Measurements from ENCODE around the gene RAP1GAP2. TPM values are rescaled to one million over a fixed set of nuclear protein-coding genes. Genes with fewer than 3 reads are reported as not detected.
"Not testable (repeated sequence)": the region's sequence is repeated elsewhere in the genome, so short reads cannot be mapped to it uniquely, and the experiment has no call there.

Gene RAP1GAP2
- total RNA-seq, 2 experiments from 2014 or later, result 0.64 to 0.86 TPM

DNA sequence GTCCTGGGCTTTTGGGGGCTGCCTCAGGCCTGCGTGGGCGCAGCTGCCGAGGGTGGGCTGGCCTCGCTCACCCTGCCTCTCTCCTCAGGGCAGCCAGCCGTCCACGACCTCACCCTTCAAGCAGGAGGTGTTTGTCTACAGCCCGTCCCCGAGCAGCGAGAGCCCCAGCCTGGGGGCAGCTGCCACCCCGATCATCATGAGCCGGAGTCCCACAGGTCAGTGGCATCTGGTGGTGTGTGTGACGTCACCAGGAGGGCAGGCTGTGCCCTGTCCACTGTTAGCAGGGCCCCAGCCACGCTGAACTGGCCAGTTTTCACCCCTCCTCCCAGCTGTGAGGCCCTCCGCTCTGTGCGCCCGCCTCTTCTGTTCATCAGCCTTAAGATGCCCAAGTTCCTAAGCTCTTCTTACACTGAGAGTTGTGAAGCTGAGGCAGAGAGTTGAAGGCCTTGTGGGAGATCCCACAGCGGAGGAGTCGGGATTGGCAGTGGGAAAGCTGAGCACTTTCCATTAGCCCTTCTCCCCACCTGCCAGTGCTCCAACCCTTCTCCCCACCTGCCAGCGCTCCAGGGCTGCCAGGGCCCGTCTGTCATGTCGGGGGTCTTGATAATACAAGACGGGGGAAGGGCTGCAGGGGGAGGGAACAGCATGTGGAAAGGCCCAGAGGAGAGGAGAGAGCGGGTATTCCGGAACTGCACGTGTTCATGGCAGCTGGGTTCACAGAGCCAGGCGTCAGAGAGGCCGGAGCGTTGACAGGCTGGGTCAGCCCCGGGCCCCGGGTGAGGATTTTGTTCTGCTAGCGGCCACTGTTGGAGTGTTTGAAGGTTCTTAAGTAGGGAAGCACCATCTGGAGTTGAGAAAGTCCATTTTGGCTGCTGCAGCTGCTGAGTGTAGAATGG, 230.9 kb downstream of the RAP1GAP2 start:
- Mint-ChIP-seq H3K36me3 (ENCODE audit: low read depth) (peaks cover 22% of the 10 kb centered on the region), H3K27ac (no peak overlapping the region), H3K4me1 (no peaks in the 10 kb centered on the region), H3K4me3 (no peak overlapping the region), H3K9me3 (ENCODE audit: low read depth) (peaks cover 13% of the 10 kb centered on the region), H3K27me3 (no peaks in the 10 kb centered on the region)
- intact Hi-C loops (cut with DNase I, micrococcal nuclease), result no loop called here
- CTCF ChIA-PET, result no interaction called here
- POLR2A ChIA-PET, result no interaction called here
- DNase-seq (no peak), ATAC-seq (no peak)

DNA sequence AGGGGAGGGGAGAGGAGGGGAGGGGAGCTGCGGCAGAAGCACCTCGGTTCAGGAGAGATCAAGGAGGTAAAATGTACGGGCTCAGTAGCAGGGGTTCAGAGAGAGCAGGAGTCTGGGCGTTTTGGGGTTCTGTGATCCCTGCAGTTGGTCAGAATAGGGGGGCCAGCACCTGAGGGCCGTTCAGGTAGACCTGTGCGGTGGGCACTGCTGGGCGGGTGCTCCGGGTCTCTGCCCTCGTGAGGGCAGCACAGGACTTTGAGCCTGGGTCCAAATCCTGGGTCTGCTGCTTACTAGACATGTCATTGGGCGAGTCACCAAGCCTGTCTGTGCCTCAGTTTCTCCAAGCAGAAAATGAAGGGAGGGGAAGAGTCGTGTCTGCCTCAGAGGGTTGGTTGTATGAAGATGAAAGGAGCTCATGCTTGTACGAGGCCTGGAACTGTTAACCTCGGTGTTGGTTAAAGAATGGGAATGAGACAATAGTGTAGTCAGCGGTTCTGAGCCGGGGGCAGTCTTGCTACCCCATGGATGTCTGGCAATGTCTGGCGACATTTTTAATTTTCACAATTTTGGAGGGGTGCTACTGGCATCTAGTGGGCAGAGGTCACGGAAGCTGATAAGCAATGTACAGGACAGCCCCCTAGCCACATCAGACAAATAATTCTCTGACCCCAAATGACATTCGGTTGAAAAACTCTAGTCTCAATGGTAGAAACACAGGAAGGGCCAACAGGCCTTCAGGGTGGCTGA, 231.7 kb downstream of the RAP1GAP2 start:
- DNase-seq, result no peak
- Mint-ChIP-seq H3K4me3 (no peak overlapping the region), H3K4me1 (no peaks in the 10 kb centered on the region), H3K27me3 (no peaks in the 10 kb centered on the region), H3K27ac (no peak overlapping the region), H3K36me3 (ENCODE audit: low read depth) (peaks cover 14% of the 10 kb centered on the region), H3K9me3 (ENCODE audit: low read depth) (peaks cover 7% of the 10 kb centered on the region)
- ChIA-PET POLR2A (no interaction called here), CTCF (no interaction called here)
- ATAC-seq, result no peak
- intact Hi-C loops (cut with DNase I, micrococcal nuclease), result no loop called here

GRCh38 chr17:3029213-3029913, 233.1 kb downstream of the RAP1GAP2 start:
- H3K36me3 Mint-ChIP-seq (ENCODE audit: low read depth), result peaks cover 4% of the 10 kb centered on the region
- no peaks in the 10 kb centered on the region for H3K9me3 Mint-ChIP-seq (ENCODE audit: low read depth)
- H3K27me3 Mint-ChIP-seq, result no peaks in the 10 kb centered on the region
- ATAC-seq (no peak), DNase-seq (no peak)
- ChIA-PET CTCF (no interaction called here), POLR2A (no interaction called here)
- no peak overlapping the region for H3K4me3 Mint-ChIP-seq
- H3K27ac Mint-ChIP-seq, result no peak overlapping the region
- no peaks in the 10 kb centered on the region for H3K4me1 Mint-ChIP-seq
- intact Hi-C loops (cut with DNase I, micrococcal nuclease), result no loop called here

- ChIA-PET CTCF (no interaction called here), POLR2A (no interaction called here)
- Mint-ChIP-seq H3K27me3 (no peaks in the 10 kb centered on the region), H3K4me3 (no peak overlapping the region), H3K9me3 (ENCODE audit: low read depth) (no peaks in the 10 kb centered on the region), H3K27ac (no peak overlapping the region), H3K36me3 (ENCODE audit: low read depth) (peaks cover 4% of the 10 kb centered on the region), H3K4me1 (no peaks in the 10 kb centered on the region)
- ATAC-seq (no peak), DNase-seq (no peak)
- intact Hi-C loops (cut with DNase I, micrococcal nuclease), result no loop called here
Measured at GRCh38 chr17:3030096-3030495, 233.9 kb downstream of the RAP1GAP2 start.

GRCh38 chr17:3030852-3031470, 234.7 kb downstream of the RAP1GAP2 start:
- ATAC-seq; DNase-seq; POLR2A ChIA-PET; H3K4me1 Mint-ChIP-seq; H3K27me3 Mint-ChIP-seq; H3K9me3 Mint-ChIP-seq (ENCODE audit: low read depth); H3K36me3 Mint-ChIP-seq (ENCODE audit: low read depth); H3K4me3 Mint-ChIP-seq; H3K27ac Mint-ChIP-seq; intact Hi-C loops (cut with DNase I, micrococcal nuclease): not testable (repeated sequence)
- CTCF ChIA-PET, result interaction anchor here (1.3 kb wide), 1 partner anchor 12 kb away, joined by 6 read pairs; no protein-coding TSS in a partner anchor

- ChIA-PET CTCF (interaction anchor here (0.5 to 1.3 kb wide), 2 partner anchors 11 to 187 kb away, joined by 3 to 6 read pairs; no protein-coding TSS in a partner anchor), POLR2A (no interaction called here)
- no peaks in the 10 kb centered on the region for H3K27me3 Mint-ChIP-seq
- ATAC-seq (no peak), DNase-seq (no peak)
- H3K4me3 Mint-ChIP-seq, result no peak overlapping the region
- H3K4me1 Mint-ChIP-seq, result no peaks in the 10 kb centered on the region
- no peaks in the 10 kb centered on the region for H3K9me3 Mint-ChIP-seq (ENCODE audit: low read depth)
- H3K27ac Mint-ChIP-seq, result no peak overlapping the region
- intact Hi-C loops (cut with DNase I, micrococcal nuclease), result no loop called here
- peaks cover 3% of the 10 kb centered on the region for H3K36me3 Mint-ChIP-seq (ENCODE audit: low read depth)
Measured at GRCh38 chr17:3032258-3033247, 236.3 kb downstream of the RAP1GAP2 start.

- no peaks in the 10 kb centered on the region for H3K4me1 Mint-ChIP-seq
- ChIA-PET CTCF (no interaction called here), POLR2A (no interaction called here)
- ATAC-seq (no peak), DNase-seq (no peak)
- no peaks in the 10 kb centered on the region for H3K27me3 Mint-ChIP-seq
- H3K27ac Mint-ChIP-seq, result no peak overlapping the region
- no peak overlapping the region for H3K4me3 Mint-ChIP-seq
- intact Hi-C loops (cut with DNase I, micrococcal nuclease), result no loop called here
- H3K36me3 Mint-ChIP-seq (ENCODE audit: low read depth), result peaks cover 3% of the 10 kb centered on the region
- no peaks in the 10 kb centered on the region for H3K9me3 Mint-ChIP-seq (ENCODE audit: low read depth)
Measured at GRCh38 chr17:3033248-3033640, 237.0 kb downstream of the RAP1GAP2 start.

- ChIA-PET CTCF (no interaction called here), POLR2A (no interaction called here)
- peaks cover 1% of the 10 kb centered on the region for H3K4me1 Mint-ChIP-seq
- peaks cover 3% of the 10 kb centered on the region for H3K36me3 Mint-ChIP-seq (ENCODE audit: low read depth)
- no peak overlapping the region for H3K27ac Mint-ChIP-seq
- ATAC-seq (no peak), DNase-seq (no peak)
- H3K4me3 Mint-ChIP-seq, result no peak overlapping the region
- intact Hi-C loops (cut with DNase I, micrococcal nuclease), result no loop called here
- H3K27me3 Mint-ChIP-seq, result no peaks in the 10 kb centered on the region
- H3K9me3 Mint-ChIP-seq (ENCODE audit: low read depth), result no peaks in the 10 kb centered on the region
Measured at GRCh38 chr17:3033741-3034577, 237.7 kb downstream of the RAP1GAP2 start.

DNA sequence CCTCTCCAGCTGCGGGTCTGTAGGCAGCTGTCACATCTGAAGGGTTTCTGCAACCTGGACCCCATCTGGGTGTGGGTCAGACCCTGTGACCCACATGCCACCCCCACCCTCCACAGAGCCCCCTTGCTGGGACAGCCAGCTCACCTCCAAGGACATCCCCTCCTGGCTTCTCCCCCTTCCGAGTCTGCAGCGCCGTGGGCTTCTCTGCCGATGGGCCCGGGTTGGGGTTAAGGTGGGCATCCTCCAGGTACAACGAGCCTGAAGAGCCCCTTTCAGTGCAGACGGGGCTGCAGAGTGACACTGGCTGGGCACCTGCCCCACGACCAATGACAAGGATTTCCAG, 238.3 kb downstream of the RAP1GAP2 start:
- Mint-ChIP-seq H3K4me1 (peaks cover 4% of the 10 kb centered on the region), H3K36me3 (ENCODE audit: low read depth) (no peaks in the 10 kb centered on the region), H3K27me3 (no peaks in the 10 kb centered on the region), H3K9me3 (ENCODE audit: low read depth) (no peaks in the 10 kb centered on the region), H3K27ac (no peak overlapping the region), H3K4me3 (no peak overlapping the region)
- DNase-seq (no peak), ATAC-seq (no peak)
- ChIA-PET POLR2A (no interaction called here), CTCF (no interaction called here)
- intact Hi-C loops (cut with DNase I, micrococcal nuclease), result no loop called here

DNA sequence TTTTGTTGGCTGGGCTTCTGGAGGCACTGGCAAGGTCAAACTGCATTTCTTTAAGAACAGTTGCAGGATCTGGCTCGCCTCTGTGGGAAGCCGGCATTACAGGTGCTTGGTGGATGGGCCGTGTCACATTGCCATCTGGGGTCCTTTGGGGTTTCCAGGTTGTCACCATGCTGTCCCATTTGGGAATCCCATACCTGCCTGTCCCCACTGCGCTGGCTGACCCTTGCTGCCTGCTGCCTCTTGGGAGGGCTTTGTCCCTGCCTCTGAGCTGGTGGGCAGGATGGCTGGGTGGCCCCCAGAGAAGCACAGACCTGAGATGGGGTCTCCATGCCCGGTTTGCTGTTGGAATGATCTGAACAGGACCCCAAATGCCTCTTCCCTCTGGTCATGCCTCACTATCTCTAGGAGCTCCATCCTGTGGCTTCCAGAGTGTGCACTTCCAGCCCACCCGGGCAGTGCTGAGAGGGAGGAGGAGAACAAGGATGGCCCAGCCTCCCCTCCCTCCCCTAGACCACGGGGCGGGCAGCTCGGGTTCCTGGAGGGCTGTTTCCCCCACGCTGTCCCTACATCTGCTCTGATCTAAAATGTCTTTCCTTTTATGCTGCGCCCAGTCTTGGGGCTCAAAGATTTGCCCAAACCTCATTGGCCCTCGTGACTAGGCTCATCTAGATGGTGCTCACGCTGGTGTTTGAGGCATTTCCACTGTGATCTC, 239.2 kb downstream of the RAP1GAP2 start:
- H3K4me1 Mint-ChIP-seq, result peaks cover 6% of the 10 kb centered on the region
- no peaks in the 10 kb centered on the region for H3K9me3 Mint-ChIP-seq (ENCODE audit: low read depth)
- peaks cover 5% of the 10 kb centered on the region for H3K27me3 Mint-ChIP-seq
- ChIA-PET POLR2A (no interaction called here), CTCF (no interaction called here)
- DNase-seq (no peak), ATAC-seq (no peak)
- no peak overlapping the region for H3K27ac Mint-ChIP-seq
- no peak overlapping the region for H3K4me3 Mint-ChIP-seq
- no peaks in the 10 kb centered on the region for H3K36me3 Mint-ChIP-seq (ENCODE audit: low read depth)
- intact Hi-C loops (cut with DNase I, micrococcal nuclease), result no loop called here

Data from activated CD4-positive, alpha-beta T cell treated with anti-CD3 and anti-CD28 coated beads for 36 hours (primary cell).